GM13976 (cell line): ENCODE data around the gene DCPS.
"Not testable (repeated sequence)": the region's sequence is repeated elsewhere in the genome, so short reads cannot be mapped to it uniquely, and the experiment has no call there.

Source experiments
- DNase-seq: peaks from one replicate; pipeline ENCODE4 v3.0.0; 2012; ENCODE audit warnings: low spot score
- in situ Hi-C: fragments of 300-500 bp; cut with MboI; formaldehyde crosslinking; loops from one replicate; pipeline ENCODE4 v1.12.0; 2022; ENCODE audit warnings: low sequenced_read_pairs, mixed read lengths, inconsistent platforms; ENCODE audit not compliant: unreplicated experiment
- TF ChIP-seq, protein P1 (sequence below): IDR thresholded peaks from 2 replicates; pipeline ENCODE4 v1.5.1; 2012; ENCODE audit warnings: borderline replicate concordance, mild to moderate bottlenecking; ENCODE audit not compliant: insufficient read depth; ENCODE audit errors: extremely low read depth, missing control alignments, control extremely low read depth

The DCPS gene

GRCh38 chr11:126305699-126306098 is 1.8 kb downstream of the DCPS start:
- TF ChIP-seq, protein P1, sequence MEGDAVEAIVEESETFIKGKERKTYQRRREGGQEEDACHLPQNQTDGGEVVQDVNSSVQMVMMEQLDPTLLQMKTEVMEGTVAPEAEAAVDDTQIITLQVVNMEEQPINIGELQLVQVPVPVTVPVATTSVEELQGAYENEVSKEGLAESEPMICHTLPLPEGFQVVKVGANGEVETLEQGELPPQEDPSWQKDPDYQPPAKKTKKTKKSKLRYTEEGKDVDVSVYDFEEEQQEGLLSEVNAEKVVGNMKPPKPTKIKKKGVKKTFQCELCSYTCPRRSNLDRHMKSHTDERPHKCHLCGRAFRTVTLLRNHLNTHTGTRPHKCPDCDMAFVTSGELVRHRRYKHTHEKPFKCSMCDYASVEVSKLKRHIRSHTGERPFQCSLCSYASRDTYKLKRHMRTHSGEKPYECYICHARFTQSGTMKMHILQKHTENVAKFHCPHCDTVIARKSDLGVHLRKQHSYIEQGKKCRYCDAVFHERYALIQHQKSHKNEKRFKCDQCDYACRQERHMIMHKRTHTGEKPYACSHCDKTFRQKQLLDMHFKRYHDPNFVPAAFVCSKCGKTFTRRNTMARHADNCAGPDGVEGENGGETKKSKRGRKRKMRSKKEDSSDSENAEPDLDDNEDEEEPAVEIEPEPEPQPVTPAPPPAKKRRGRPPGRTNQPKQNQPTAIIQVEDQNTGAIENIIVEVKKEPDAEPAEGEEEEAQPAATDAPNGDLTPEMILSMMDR: no peak
- peak; percentile 59 for DNase-seq
- in situ Hi-C loops: no loop called here

- no peak for DNase-seq
- TF ChIP-seq, protein P1: no peak
- in situ Hi-C loops: no loop called here
Observed at GRCh38 chr11:126307706-126308105, 3.8 kb downstream of the DCPS start.

DNA sequence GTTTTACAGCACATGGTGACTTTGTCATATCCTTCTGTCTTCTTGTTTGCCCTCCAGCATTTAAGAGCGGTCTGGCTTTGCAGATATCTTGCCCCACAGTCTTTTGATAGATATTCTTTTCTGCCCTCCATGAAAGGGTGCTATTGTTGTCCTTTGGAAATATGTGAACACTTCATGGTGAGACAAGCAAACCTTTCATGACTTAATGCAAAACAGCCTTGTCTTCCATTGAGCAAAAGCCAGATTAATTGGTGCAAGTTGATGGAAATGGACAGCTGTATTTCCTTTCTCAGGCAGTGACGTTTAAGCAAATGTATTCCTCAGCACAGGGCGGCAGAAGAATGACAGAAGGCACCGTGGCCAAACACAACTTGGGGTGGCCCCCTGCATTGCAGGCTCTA is 4.4 kb downstream of the DCPS start:
- no peak for DNase-seq
- in situ Hi-C loops: no loop called here
- TF ChIP-seq, protein P1: no peak

GRCh38 chr11:126308771-126309170 is 4.9 kb downstream of the DCPS start:
- DNase-seq, in situ Hi-C loops: not testable (repeated sequence)

- in situ Hi-C loops: no loop called here
- peak; percentile 61 for DNase-seq
Observed at GRCh38 chr11:126310200-126310991, 6.5 kb downstream of the DCPS start.

DNA sequence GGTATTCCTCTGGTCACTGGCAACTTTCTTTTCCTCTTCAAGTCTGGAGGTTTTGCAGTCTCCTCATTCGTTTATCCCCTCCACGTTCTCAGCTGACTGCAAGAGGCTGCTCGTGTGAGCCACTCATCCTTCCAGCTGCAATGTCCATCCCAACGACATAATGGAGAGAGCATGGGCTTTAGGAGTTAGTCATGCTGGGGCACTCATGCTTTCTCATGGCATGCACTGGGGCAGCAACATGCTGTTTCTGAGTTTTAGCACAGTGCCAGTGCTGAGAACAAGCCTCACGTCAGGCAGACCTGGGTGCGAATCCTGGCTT is 7.1 kb downstream of the DCPS start:
- no peak for DNase-seq
- in situ Hi-C loops: no loop called here
- TF ChIP-seq, protein P1: no peak

More at GRCh38 chr11:126310200-126310991, 6.5 kb downstream of the DCPS start:
- TF ChIP-seq, protein P1: peak; percentile 88

GRCh38 chr11:126311401-126312291 is 7.8 kb downstream of the DCPS start:
- in situ Hi-C loops: no loop called here
- peak; percentile 55 for DNase-seq
- TF ChIP-seq, protein P1: no peak
